NCI-H2081 (cell line): ENCODE measurements around the gene ARHGEF37.
A peak's percentile ranks its signal among the peaks of the same experiment; 100 is the strongest.
"Not testable (repeated sequence)": the region's sequence is repeated elsewhere in the genome, so short reads cannot be mapped to it uniquely, and the experiment has no call there.

Experiments used
- DNase-seq, 2 experiments: peaks; one replicate each; lab custom pipeline; 2025; lab: John Stamatoyannopoulos, UW

ARHGEF37 gene

GRCh38 chr5:149564542-149565140 lies 16.7 kb upstream of the ARHGEF37 start:
- DNase-seq = peak; percentile 37 to 66

GRCh38 chr5:149567226-149567625 lies 14.1 kb upstream of the ARHGEF37 start:
- no peak for DNase-seq

- DNase-seq = no peak
Measured at GRCh38 chr5:149572170-149572569, 9.1 kb upstream of the ARHGEF37 start.

- no peak for DNase-seq
Measured at GRCh38 chr5:149572576-149573231, 8.6 kb upstream of the ARHGEF37 start.

GRCh38 chr5:149575131-149575530 lies 6.2 kb upstream of the ARHGEF37 start:
- DNase-seq = no peak

- no peak for DNase-seq
Measured at GRCh38 chr5:149576021-149576420, 5.3 kb upstream of the ARHGEF37 start.

GRCh38 chr5:149578896-149579295 lies 2.4 kb upstream of the ARHGEF37 start:
- no peak for DNase-seq

DNA sequence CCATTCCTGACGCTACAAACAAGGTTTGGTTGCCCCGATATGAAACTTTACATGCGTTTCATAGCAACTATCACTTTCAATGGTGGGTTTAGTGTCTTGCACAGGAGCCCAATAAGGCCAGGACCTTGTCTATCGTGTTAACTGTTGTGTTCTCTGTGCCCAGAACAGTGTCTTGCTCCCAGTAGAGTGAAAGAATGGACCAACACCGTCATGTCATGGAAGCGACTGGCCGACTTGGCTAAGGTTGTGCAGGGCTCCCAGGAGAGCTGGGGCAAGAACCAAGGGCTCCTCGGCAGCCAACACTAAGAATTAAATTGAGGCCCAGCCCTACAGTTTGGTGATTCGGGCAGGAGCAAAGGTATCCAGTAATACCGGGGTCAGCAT lies 498 bp upstream of the ARHGEF37 start:
- no peak for DNase-seq

GRCh38 chr5:149581931-149582768 lies 852 bp downstream of the ARHGEF37 start:
- DNase-seq = peak; percentile 43 to 65

DNA sequence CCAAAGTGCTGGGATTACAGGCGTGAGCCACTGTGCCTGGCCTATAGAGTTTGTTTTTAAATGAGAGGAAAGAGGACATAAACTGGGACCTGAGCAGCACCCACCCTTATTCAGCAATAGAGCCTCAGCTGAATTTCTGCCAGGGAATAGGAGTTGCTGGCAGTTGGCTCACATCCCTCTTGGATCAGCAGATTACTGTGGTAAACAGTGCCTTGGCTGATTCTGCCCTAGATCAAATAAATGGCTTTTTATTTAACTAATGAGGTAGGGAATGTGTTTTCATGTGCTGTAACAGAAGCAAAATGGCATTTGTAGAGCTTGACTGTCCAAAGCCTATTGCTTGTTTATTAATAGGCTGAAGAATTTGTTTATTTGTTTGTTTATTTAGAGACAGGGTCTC lies 2.1 kb downstream of the ARHGEF37 start:
- peak; percentile 1 to 70 for DNase-seq

DNA sequence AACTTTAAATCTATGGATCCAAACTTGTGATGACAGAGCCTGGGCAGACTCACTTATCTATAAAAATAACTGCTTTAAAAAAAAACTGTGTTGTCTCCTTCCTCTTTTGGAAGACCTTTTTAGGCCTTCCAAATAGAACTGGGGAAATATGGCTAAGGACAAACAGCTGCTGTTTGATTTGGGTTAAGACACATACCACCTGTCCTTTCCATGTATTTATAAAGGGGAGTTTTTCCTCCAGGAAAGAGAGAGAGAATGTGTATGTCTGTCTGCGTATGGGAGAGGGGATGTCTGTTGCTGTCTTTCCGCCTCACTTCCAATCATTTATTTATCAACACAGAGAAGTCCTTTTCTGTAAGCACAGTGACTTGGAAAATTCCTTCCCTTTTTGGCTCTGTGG lies 2.8 kb downstream of the ARHGEF37 start:
- DNase-seq = no peak

DNA sequence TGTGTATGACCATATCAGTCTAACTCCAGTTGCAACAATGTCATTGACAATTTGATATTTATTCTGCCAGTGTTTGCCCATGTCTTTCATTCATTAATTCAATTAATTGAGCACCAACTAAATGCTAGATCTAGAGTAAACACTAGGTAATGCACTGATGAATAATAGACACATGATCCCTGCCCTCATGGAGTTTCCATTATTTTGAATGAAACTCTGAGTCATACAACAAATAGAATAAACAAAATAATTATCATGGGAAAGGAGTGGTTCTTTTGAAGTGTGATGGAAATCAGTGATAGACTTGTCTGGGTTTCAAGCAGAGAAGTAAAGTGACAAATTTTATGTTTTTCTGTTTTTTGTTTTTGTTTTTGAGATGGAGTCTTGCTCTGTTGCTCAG lies 4.6 kb downstream of the ARHGEF37 start:
- no peak for DNase-seq

DNA sequence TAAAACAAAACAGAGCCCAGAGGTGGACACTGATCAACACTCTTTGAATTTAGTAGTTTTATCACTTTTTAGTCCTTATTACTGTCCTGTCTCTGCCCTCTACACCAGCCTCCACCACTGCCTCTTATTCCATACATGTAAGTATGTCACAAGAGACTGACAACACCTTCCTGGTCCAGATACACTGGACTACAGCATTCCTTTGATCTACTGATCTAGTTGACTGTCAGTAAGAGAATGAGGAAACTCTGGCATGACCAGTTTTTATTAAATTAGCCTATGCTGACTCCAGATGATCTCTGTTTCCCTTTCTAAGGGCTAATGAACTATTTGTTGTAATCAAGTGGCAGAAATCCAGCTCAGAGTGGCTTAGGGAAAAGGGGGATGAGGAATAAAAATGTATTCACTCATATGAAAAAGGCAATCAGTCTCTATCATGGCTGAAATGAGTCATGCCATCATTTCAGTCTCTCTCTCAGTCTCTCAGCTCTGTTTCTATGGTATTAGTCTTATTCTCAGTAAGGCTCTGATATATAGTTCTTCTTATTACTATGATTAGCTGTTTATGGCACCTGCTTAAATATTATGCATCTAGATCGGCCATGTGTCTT lies 5.5 kb downstream of the ARHGEF37 start:
- DNase-seq = no peak

DNA sequence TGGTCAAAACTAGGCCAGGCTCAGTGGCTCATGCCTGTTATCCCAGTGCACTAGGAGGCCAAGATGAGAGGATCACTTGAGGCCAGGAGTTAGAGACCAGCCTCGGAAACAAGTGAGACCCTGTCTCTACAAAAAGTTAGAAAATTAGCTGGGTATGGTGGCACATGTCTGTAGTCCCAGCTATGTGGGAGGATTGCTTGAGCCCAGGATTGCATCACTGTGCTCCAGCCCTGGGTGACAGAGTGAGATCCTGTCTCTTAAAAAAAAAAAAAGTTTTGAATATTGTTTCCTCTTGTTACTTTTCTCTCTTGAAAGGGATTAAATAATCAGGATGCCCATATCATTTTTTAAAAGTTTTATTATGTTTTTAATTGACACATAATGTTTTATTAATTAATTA lies 7.6 kb downstream of the ARHGEF37 start:
- no peak for DNase-seq

GRCh38 chr5:149593370-149593769 lies 12.1 kb downstream of the ARHGEF37 start:
- no peak for DNase-seq

- DNase-seq = no peak
Measured at GRCh38 chr5:149594206-149594895, 13.1 kb downstream of the ARHGEF37 start.

DNA sequence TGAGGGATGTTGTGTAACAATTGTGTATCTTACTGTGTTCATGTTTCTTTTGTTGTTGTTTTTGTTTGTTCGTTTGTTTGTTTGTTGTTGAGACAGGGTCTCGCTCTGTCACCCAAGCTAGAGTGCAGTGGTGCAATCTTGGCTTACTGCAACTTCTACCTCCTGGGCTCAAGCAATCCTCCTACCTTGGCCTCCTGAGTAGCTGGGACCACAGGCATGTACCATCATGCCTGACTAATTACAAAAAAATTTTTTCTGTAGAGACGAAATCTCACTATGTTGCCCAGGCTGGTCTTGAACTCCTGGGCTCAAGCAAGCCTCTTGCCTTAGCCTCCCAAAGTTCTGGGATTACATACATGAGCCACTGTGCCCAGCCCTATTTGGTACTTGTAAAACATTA lies 13.8 kb downstream of the ARHGEF37 start:
- not testable (repeated sequence) for DNase-seq

DNA sequence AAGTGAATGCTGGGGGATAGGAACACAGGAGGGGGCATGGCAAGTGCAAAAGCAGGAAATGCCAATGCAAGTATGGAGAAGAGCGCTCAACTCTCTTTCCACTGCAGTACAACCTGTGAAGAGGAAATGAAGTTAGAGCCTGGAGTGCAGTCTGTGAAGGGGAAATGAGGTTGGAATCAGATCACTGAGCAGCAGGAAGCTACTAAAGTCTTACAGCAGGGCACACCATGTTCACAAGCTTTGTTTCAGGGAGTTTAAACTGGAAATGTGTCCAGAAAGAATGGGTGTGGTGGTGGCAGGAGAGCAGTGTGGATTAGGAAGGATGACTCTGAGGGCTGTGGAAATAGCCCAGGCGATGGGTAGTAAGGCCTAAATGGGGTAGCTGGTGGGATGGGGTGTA lies 15.4 kb downstream of the ARHGEF37 start:
- no peak for DNase-seq

GRCh38 chr5:149597618-149598017 lies 16.3 kb downstream of the ARHGEF37 start:
- no peak for DNase-seq

DNA sequence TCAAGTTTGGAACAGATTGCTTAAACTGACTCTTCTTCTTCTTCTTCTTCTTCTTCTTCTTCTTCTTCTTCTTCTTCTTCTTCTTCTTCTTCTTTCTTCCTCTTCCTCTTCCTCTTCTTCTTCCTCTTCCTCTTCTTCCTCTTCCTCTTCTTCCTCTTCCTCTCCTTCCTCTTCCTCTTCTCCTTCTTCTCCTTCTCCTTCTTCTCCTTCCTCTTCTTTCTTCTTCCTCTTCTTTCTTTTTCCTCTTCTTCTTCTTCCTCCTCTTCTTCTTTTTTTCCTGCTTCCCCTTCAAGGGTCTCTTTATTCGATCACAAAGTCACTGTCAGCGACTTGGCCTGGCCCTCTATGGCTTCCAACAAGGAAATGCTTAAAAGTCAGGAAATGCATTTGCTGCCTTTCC lies 16.9 kb downstream of the ARHGEF37 start:
- DNase-seq = not testable (repeated sequence)

GRCh38 chr5:149598966-149599365 lies 17.7 kb downstream of the ARHGEF37 start:
- DNase-seq = no peak

DNA sequence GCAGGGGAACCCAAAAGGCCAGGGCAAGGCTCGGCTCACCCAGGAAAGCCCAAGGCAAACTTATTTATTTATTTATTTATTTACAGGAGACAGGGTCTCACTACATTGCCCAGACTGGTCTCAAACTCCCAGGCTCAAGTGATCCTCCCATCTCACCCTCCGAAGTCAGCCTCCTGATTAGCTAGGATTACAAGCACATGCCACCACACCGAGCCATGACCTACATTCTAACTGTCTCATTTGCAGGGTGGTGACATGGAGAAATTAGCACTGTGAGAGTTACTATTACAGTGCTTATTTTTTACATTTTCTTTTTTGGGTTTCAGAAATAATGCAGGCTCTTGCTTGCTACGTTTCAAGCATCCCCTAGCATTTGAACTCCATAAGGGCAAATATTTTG lies 18.1 kb downstream of the ARHGEF37 start:
- no peak for DNase-seq
